Epithelial cell of esophagus (primary cell): ENCODE data around the gene MSH3.
A peak's percentile ranks its signal among the peaks of the same experiment; 100 is the strongest.

ENCODE experiments used
- DNase-seq: peaks from one replicate; pipeline ENCODE4 v3.0.0; 2010; ENCODE audit warnings: low read depth
- H3K4me3 ChIP-seq: 2 replicates; pipeline ENCODE4 v1.5.1; 2011; ENCODE audit warnings: mild to moderate bottlenecking, low read length, control low read depth
- CTCF ChIP-seq: IDR thresholded peaks from 2 replicates; pipeline ENCODE4 v1.5.1; 2011; ENCODE audit warnings: low read depth, mild to moderate bottlenecking, low read length, control low read depth, inconsistent platforms; ENCODE audit not compliant: insufficient read depth; ENCODE audit errors: missing control alignments

Gene MSH3

GRCh38 chr5:80763211-80763610, 108.8 kb downstream of the MSH3 start:
- no peak for TF ChIP-seq CTCF
- DNase-seq = peak; percentile 63
- H3K4me3 ChIP-seq = no peak overlapping the region

- H3K4me3 ChIP-seq = no peak overlapping the region
- peak; percentile 12 for DNase-seq
- no peak for TF ChIP-seq CTCF
Measured at GRCh38 chr5:80763873-80764647, 109.6 kb downstream of the MSH3 start.

GRCh38 chr5:80764786-80765185, 110.3 kb downstream of the MSH3 start:
- no peak overlapping the region for H3K4me3 ChIP-seq
- TF ChIP-seq CTCF = no peak
- DNase-seq = no peak

- TF ChIP-seq CTCF = no peak
- no peak overlapping the region for H3K4me3 ChIP-seq
- DNase-seq = no peak
Measured at GRCh38 chr5:80777347-80778287, 123.2 kb downstream of the MSH3 start.

GRCh38 chr5:80780024-80780423, 125.6 kb downstream of the MSH3 start:
- no peak for TF ChIP-seq CTCF
- no peak overlapping the region for H3K4me3 ChIP-seq
- DNase-seq = no peak

GRCh38 chr5:80780761-80781285, 126.4 kb downstream of the MSH3 start:
- H3K4me3 ChIP-seq = no peak overlapping the region
- no peak for TF ChIP-seq CTCF
- no peak for DNase-seq
